DND-41 (cell line): ENCODE measurements around the gene MAST4.

ENCODE experiments used
- CTCF ChIP-seq: IDR thresholded peaks from 2 replicates; pipeline ENCODE4 v1.5.1; 2012; ENCODE audit warnings: borderline replicate concordance, low read length, moderate library complexity, mild to moderate bottlenecking; ENCODE audit not compliant: poor library complexity, severe bottlenecking; ENCODE audit errors: extremely low read depth
- EZH2 ChIP-seq: IDR thresholded peaks from 3 replicates; pipeline ENCODE4 v1.6.1; 2012; ENCODE audit warnings: borderline replicate concordance, low read depth, mild to moderate bottlenecking, moderate library complexity, low read length, inconsistent platforms; ENCODE audit not compliant: severe bottlenecking

GRCh38 chr5:67027171-67027570, 431.0 kb downstream of the MAST4 start:
- no peak for TF ChIP-seq CTCF
- no peak for TF ChIP-seq EZH2
